GM13977 (cell line): ENCODE results near the gene CXCL3.

Experiments used
- DNase-seq: peaks from one replicate; pipeline ENCODE4 v3.0.0; 2012; ENCODE audit warnings: low spot score
- in situ Hi-C: fragments of 300-500 bp; cut with MboI; formaldehyde crosslinking; loops from one replicate; pipeline ENCODE4 v1.12.0; 2022; ENCODE audit warnings: low sequenced_read_pairs, low pct_unique_long_range_greater_than_20kb, mixed read lengths, inconsistent platforms; ENCODE audit not compliant: unreplicated experiment
- TF ChIP-seq, protein P1 (sequence below): IDR thresholded peaks from 2 replicates; pipeline ENCODE4 v1.5.1; 2012; ENCODE audit warnings: mild to moderate bottlenecking, control low read depth; ENCODE audit not compliant: insufficient read depth; ENCODE audit errors: extremely low read depth, missing control alignments

The CXCL3 gene

DNA sequence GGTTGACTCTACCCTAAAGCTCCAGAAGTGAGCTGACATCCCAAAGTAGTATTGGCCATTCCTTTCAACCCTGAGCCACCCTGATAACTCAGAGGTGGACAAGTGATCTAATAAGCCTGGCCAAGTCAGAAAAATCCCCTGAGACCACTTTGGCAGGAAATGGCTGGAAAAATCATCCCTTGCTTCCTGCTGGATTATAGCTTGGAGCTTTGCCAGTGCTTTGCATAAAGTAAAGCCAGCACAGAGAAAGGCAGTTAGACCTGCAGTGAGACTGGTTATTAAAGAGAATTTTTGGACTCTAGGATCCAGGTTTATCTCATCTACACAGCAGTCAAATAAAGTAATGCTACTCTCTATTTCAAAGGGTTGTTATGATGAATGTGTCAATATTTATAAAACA lies 6.4 kb downstream of the CXCL3 start:
- TF ChIP-seq, protein P1, sequence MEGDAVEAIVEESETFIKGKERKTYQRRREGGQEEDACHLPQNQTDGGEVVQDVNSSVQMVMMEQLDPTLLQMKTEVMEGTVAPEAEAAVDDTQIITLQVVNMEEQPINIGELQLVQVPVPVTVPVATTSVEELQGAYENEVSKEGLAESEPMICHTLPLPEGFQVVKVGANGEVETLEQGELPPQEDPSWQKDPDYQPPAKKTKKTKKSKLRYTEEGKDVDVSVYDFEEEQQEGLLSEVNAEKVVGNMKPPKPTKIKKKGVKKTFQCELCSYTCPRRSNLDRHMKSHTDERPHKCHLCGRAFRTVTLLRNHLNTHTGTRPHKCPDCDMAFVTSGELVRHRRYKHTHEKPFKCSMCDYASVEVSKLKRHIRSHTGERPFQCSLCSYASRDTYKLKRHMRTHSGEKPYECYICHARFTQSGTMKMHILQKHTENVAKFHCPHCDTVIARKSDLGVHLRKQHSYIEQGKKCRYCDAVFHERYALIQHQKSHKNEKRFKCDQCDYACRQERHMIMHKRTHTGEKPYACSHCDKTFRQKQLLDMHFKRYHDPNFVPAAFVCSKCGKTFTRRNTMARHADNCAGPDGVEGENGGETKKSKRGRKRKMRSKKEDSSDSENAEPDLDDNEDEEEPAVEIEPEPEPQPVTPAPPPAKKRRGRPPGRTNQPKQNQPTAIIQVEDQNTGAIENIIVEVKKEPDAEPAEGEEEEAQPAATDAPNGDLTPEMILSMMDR: no peak
- no peak for DNase-seq
- in situ Hi-C loops: no loop called here

DNA sequence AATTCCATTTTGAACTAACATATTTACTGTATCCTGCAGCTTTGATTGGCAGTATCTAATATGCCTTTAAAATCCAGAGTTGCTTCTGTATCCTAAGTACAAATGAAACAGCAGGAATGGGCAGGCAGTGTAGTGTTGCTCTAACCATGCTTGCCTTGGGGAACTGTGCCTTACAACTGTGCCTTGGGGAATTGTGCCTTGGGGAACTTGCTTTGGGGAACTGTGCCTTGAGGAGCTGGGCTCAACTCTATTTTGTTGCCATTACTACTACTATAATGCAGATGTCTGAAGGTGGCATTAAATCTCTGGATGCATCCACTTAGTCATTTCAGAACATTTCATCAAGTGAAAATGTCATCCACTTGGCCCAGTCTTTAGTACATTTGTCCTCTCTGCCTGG lies 6.9 kb downstream of the CXCL3 start:
- DNase-seq: no peak
- in situ Hi-C loops: no loop called here
- TF ChIP-seq, protein P1: no peak

DNA sequence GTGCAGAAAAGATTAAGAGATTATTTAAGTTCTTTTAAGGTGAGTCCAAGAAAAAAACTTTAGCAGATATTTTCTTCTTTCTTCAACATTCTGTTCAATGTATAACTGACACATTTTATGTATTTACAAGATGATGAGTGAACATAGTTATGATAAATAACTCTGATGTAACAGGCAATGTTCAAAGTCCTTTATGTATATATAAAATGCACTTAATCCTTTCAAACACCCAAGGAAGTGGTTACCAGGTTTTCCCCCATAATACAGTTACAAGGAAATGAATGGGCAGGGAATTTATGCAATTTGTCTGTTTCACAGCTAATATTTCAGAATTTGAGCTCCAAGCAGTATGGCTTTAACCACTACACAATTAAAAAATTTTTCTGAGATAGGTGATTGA lies 8.2 kb downstream of the CXCL3 start:
- TF ChIP-seq, protein P1: no peak
- no peak for DNase-seq
- in situ Hi-C loops: no loop called here

DNA sequence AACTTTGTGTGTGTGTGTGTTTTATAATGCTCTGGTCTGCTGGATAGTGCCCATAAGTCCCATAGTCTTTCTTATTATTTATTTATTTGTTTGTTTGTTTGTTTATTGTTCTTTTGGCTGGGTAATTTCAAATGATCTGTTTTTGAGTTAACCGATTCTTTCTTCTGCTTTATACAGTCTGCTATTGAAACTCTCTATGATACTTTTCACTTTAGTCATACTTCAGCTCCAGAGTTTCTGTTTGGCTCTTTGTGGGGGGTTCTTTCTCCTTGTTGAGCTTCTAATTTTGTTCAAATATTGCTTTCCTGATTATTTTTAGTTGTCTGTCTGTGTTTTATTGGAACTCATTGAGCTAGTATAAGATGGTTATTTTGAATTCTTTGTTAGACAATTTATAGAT lies 10.0 kb downstream of the CXCL3 start:
- in situ Hi-C loops: no loop called here
- no peak for DNase-seq
- TF ChIP-seq, protein P1: no peak

DNA sequence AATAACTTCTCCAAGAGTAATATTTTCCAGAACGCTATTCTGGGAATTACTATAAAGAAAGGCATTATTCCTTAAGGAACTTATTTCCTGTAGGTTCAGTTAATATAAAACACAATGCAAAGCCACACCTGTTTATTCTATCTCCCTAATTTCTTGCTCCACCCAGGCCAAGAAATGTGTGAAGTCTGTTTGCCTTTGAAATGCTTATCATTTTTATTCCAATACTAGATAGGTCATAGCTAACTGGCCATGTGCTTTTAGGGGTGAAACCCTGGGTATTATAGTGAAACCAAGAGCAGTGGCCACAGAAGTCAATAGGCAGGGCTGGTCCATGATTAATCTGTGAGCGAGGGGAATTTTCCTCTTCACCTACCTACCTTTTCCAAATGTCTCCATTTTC lies 14.8 kb downstream of the CXCL3 start:
- DNase-seq: no peak
- in situ Hi-C loops: no loop called here
- TF ChIP-seq, protein P1: no peak

DNA sequence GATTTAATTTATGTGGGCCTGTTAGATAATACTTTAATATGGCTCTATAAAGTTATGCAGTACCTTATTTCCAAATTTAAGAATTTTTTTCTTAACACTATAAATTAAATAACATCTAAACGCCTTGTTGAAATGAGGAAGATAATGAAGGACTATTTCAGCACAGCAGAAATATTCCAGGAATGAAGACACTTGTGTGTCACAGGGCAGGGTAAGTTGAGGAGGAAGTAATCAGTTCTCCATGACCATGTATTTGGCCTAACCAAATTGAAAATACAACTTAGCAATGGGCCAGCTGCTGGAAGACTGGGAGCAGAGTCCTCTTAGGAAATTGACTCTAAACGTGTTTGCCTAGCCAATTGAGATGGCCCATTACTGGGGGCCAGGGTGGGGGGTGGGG lies 16.9 kb downstream of the CXCL3 start:
- in situ Hi-C loops: no loop called here

More for the DNA sequence above, 16.9 kb downstream of the CXCL3 start:
- TF ChIP-seq, protein P1: no peak
- DNase-seq: no peak
